Glomerular visceral epithelial cell (primary cell): ENCODE measurements around the gene FOXM1.

Experiments
- DNase-seq: peaks from one replicate; pipeline ENCODE4 v3.0.0-alpha.2; 2016; ENCODE audit errors: extremely low spot score

FOXM1 gene

DNA sequence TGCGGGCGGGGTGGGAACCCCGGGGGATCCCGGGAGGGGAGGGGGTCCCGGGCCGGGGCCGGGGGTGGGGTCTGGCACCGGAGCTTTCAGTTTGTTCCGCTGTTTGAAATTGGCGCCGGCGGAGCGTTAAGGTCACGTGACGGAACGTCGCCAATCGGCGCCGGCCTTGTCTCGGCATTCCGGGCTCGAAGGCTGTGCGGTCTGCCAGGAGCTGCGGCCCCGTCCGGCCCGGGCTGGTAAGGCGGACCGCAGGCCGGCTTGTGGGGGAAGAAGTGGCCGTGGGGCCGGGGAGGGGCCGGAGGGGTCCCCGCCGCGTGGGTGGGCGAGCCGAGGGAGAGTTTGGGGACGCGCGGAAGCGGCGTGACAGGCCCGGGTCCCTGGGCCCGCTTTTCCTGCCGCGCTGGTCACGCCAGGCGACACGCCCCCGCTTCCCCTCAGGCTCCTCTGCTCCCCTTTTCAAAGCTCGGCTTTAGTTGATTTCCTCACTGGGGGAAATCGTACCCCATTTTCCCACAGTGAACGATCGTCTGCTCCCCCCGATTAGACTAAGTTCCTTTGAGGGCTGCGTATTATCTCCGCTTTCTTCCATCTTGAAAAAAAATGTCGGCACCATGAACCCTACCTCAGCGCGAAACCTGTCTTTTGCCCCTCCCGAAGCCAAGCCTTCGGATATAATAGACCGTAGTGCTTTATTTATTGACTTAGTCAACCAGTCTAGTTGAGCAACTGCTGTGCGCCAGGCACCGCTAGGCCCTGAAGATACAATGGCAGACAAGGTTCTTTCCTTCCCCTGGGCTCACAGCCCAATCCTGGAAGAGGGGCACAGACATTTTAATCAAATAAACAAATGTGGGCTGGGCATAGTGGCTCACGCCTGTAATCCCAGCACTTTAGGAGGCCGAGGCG, at the start of gene FOXM1, which contains the start of gene RHNO1:
Gene FOXM1, minus strand, starts transcription at position 128 of the 906 bp plus-strand sequence. CDS start 2,696 bp downstream, outside the sequence.
Gene RHNO1, plus strand, starts transcription at position 177 of the 906 bp plus-strand sequence. CDS start 8,144 bp downstream, outside the sequence.
- peak; percentile 86 for DNase-seq

GRCh38 chr12:2925322-2925995, 48.5 kb upstream of the FOXM1 start:
- DNase-seq, result no peak

GRCh38 chr12:2924019-2924418, 47.0 kb upstream of the FOXM1 start:
- no peak for DNase-seq

DNA sequence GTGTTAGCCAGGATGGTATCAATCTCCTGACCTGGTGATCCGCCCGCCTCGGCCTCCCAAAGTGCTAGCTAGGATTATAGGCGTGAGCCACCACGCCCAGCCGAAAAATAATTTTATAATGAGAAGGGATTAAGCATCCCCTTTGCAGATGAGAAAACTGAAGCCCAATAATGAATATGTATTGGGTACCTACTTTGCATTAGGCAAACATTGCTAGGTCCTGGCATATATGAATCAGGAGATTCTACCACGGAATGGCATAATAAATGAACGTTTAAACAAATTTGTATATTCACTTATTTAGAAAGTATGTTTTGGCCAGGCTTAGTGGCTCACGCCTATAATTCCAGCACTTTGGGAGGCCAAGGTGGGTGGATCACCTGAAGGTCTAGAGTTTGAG, 46.1 kb upstream of the FOXM1 start:
- DNase-seq, result no peak

GRCh38 chr12:2922329-2922728, 45.4 kb upstream of the FOXM1 start:
- DNase-seq, result no peak

DNA sequence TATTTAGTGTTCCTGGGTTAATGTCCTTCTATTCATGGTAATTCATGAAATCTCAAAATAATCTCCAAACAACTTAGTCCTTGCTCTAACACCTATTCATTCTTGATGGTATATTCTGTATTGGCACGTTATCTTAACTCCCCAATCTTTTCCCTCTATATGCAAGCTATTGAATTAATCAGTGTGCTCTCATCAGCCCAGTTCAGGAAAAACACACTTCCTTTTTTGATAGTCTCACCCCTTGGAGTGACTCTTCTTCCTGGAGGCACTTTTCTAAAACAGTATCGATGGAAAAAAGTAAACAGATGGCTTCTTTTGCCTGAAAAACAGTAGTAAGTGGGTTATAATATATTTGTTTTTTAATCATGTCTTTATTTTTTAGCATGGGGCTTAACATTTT, 42.3 kb upstream of the FOXM1 start:
- DNase-seq, result no peak

GRCh38 chr12:2912216-2912575, 35.2 kb upstream of the FOXM1 start:
- no peak for DNase-seq

- DNase-seq, result peak; percentile 75
These were observed 27.3 kb upstream of the FOXM1 start for GRCh38 chr12:2904260-2904659.

GRCh38 chr12:2902272-2902880, 25.4 kb upstream of the FOXM1 start:
- DNase-seq, result no peak

DNA sequence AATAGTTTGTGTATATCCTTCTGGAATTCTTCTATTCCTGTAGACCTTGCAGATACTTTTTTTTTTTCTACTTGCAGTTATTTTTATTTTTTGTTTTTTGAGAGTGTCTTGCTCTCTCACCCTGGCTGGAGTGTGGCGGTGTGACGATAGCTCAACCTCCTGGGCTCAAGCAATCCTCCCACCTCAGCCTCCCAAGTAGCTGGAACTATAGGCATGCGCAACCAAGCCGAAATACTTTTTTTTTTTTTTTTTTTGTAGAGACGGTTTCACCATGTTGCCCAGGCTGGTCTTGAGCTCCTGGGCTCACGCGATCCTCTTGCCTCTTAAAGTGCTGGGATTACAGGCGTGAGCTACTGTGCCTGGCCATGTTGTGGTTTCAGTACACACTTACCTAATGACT, 23.7 kb upstream of the FOXM1 start:
- DNase-seq, result no peak

- no peak for DNase-seq
These were observed 20.4 kb upstream of the FOXM1 start for GRCh38 chr12:2897418-2897817.

DNA sequence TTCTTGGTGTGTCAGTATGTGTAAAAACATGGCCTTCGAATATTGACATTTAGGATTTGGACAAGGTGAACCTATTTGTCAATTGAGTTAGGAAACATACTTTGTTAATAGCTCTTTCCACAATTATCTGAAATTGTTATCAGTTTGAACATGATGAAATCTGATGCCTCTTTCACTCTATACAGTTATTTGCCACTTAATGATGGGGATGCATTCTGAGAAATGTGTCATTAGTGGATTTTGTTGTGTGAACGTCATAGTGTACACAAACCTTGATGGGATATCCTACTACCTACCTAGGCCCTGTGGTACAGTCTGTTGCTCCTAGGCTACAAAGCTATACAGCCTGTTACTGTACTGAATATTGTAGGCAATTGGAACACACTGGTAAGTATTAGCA, 18.5 kb upstream of the FOXM1 start:
- DNase-seq, result no peak

DNA sequence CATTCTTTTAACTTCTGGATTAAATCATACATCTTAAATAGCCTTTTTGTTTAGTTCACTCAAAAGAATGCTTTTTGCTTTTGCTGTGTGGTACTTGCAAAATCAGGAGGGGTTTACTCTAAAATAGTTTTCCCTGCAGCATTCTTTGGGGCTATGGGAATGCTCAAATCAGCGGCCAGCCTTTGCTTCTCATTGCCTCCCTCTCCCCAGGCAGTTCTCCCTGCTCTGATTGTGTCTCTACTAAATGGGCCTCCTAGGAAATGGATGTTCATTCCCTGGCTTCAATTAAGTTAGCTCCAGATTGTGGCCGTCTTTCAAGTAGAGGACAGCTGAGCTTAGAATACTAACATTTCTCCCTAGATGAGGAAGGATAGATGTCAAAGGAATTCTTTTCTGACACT, 18.1 kb upstream of the FOXM1 start:
- no peak for DNase-seq

GRCh38 chr12:2893007-2893406, 16.0 kb upstream of the FOXM1 start:
- DNase-seq, result peak; percentile 31

DNA sequence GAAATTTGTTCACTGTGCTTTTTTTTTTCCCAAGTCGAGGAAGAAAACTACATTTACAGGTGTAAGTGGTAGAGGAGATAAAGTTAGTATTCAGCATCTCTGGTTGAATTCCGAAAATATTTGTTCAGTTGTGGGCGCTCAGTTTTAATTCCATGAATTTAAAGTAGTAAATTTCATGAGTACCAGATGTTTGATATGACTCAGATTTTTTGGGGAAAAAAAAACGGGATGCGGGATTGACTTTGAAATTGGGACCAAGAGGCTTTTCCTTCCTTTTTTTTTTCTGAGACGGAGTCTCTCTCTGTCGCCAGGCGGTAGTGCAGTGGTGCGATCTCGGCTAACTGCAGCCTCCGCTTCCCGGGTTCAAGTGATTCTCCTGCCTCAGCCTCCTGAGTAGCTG, 15.3 kb upstream of the FOXM1 start:
- no peak for DNase-seq

DNA sequence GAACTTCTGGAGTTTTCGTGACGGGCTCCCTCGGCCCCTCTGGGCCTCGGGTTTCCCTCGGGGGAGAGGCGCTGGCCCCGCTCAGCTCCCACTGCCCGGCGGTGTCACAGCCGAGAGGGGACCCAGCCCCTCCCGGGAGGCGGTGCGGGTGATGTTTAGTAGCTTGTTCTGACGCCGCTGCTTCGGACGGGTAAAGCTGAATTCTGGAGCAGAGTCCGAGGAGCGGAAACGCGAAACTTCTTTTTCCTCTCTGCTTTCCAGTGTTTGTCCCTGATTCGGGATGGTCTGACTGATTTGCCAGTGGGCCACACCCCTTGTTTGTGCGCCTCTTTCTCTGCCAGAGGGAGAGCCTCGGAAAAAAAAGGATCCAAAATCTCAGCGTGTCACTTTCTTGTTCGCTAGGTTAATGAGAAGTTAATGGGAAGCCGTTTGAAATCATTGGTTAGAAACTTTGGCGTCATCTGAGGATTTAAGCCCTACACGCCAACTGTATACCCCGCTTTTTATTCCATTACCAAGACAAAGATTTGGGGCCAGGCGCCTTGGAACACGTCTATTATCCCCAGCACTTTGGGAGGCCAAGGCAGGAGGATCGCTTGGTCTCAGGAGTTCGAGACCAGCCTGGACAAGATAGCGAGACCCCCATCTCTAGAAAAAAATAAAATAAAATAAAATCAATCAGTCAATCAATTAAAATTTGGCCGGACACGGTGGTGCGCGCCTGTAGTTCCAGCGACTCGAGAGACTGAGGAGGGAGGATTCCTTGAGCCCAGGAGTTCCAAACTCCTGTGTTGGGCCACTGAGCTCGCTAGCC, 14.5 kb upstream of the FOXM1 start:
- peak; percentile 59 for DNase-seq

DNA sequence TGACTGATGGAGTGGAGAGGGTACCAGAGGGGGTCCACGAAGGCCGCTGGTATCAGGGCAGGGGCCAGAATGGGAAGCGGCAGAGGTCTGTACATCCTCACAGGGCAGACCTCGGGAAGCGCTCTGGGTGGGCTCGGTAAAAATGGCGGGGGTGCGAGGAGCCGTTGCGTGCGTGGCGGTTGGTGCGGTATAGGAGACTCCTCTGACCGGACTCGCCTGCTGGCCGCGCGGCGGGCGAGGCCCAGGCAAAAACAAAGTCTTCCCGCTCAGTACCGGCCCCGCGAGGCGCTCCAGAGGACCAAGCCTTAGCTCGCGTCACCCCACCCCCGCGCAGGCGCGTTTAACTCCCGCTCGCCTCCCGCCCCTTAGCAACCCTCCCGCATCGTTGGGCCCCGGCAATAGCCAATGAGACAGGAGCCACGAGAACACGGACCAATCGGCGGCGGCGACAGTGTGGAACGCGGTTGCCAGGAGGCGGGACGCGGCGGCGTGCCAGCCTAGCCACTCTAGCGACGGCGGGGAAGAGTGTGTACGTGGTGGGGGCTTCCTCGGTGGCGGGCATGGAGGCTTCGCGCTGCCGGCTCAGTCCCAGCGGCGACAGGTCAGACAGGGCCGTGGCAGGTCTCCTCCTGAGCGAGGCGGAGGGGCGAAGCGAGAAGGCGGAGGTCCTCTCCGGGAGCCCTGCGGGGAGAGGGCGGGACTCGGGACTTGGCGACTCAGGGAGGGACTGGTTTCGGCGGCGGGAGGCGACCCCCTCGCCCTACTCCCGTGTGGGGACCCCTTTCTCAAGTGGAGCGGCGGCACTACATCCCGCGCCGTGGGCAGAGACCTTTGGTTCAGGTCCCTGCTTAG, 13.6 kb upstream of the FOXM1 start, which contains the start of gene TULP3:
Gene TULP3, plus strand, starts transcription at position 504 of the 852 bp plus-strand sequence. Its CDS starts 57 bp downstream, at position 561.
- DNase-seq, result peak; percentile 97

- no peak for DNase-seq
These were observed 13.0 kb upstream of the FOXM1 start for GRCh38 chr12:2890001-2890387.

DNA sequence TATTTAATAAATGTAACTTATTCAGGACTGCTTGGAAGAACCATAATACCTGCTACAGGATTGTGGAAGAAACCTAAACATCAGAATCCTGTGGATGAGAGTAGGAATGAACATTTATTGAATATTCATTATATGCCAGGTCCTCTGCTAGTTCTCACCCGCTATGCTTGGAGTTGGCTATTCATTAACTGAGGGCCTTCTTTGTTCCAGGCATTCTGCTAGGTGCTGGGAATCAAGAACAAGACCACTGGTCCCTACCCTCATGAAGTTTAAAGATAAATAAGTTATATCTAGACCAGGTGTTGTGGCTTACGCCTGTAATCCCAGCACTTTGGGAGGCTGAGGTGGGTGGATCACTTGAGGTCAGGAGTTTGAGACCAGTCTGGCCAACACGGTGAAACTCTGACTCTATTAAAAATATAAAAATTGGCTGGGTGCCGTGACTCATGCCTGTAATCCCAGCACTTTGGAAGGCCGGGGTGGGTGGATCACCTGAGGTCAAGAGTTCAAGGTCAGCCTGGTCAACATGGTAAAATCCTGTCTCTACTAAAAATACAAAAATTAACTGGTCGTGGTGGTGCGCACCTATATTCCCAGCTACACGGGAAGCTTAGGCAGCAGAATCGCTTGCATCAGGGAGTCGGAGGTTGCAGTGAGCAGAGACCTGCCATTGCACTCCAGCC, 9.9 kb upstream of the FOXM1 start:
- DNase-seq, result no peak

DNA sequence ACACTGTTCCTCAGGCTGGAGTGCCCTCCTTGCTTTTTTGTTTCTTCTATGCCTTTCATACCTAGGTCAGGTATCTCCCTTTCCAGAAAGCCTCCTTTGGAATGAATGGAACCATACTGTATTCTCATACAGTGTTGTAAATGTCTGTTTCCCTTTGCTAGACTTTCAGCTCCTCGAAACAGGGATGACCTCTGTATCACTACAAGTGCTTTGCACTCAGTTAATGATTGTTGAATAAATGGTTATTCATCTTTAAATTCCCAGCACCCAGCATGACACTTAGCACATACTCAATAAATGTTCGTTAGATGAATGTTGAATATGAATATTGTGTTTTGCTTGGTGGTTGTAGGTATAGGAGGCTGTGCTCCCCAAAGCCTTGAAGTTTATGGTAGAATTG, 7.8 kb upstream of the FOXM1 start:
- DNase-seq, result no peak
